Testis (tissue), 5 donors: ENCODE measurements around the gene C4orf51. TPM values are rescaled to one million over a fixed set of nuclear protein-coding genes. Genes with fewer than 3 reads are reported as not detected.
"Not testable (repeated sequence)": the region's sequence is repeated elsewhere in the genome, so short reads cannot be mapped to it uniquely, and the experiment has no call there.

Experiments
- DNase-seq: peaks from one replicate; pipeline ENCODE4 v3.0.0-alpha.2; 2019
- H3K27ac ChIP-seq, 2 donors: fragments of 200-600 bp; sonication (generic); one replicate each; pipeline ENCODE4 v1.5.1; 2019
- H3K27me3 ChIP-seq: fragments of 200-600 bp; sonication (generic); one replicate; pipeline ENCODE4 v1.5.1; 2019
- H3K36me3 ChIP-seq: fragments of 200-600 bp; sonication (generic); one replicate; pipeline ENCODE4 v1.5.1; 2017; ENCODE audit warnings: low read depth; ENCODE audit errors: missing control alignments
- H3K4me1 ChIP-seq: fragments of 200-600 bp; sonication (generic); one replicate; pipeline ENCODE4 v1.5.1; 2019
- H3K4me3 ChIP-seq, 2 donors: fragments of 200-600 bp; sonication (generic); one replicate each; pipeline ENCODE4 v1.5.1; 2017 to 2019
- H3K9me3 ChIP-seq: fragments of 200-600 bp; sonication (generic); one replicate; pipeline ENCODE4 v1.5.1; 2017
- POLR2A ChIP-seq: fragments of 450-650 bp; IDR thresholded peaks from one replicate; pipeline ENCODE4 v1.6.1; 2017; ENCODE audit warnings: antibody characterized with exemption, mild to moderate bottlenecking, moderate library complexity
- WGBS, 2 donors: methylation state at CpG; one replicate each; pipeline ENCODE4 v1.1.5; 2018; 5-methylcytosine and 5-hydroxymethylcytosine counted together
- intact Hi-C: fragments of 100-400 bp; cut with DNase I; formaldehyde crosslinking; loops from one replicate; pipeline ENCODE4 v1.15.1; 2023; ENCODE audit warnings: low total_unique reads
- long read RNA-seq, 2 donors: transcript quantifications; one replicate each; lab custom pipeline, GENCODE V29; 2026
- polyA plus RNA-seq: library from polyadenylated mRNA; stranded (reverse); fragments of 350-450 nt; fragmentation: Illumina TruSeq; extraction: RNeasy Lipid Tissue Mini Kit (QIAGEN cat#74804); gene quantifications from one replicate; pipeline ENCODE4 v1.2.3, GENCODE V29; 2014; ENCODE audit warnings: low read depth, low replicate concordance; ENCODE audit not compliant: insufficient read depth
- total RNA-seq, 2 donors: library from RNA; depleted of rRNA; stranded (reverse); fragments of >200 nt; gene quantifications; one replicate each; pipeline ENCODE4 v1.2.3, GENCODE V29; 2016
- TF ChIP-seq, protein P1 (sequence below), 3 experiments: fragments of 450-650 bp in 2 of 3; fragments of 200-600 bp in 1 of 3; sonication (generic) in 1 of 3; IDR thresholded peaks; one replicate each; pipeline ENCODE4 v1.5.1; 2016 to 2019; ENCODE audit warnings: antibody characterized with exemption in 3 of 3, mild to moderate bottlenecking in 2 of 3, moderate library complexity in 1 of 3

The C4orf51 gene
- 1 to 10 TPM in 1 of 2 donors, under 1 TPM in 1; 0.87 to 1.3 TPM for total RNA-seq
- 10.6 TPM for polyA plus RNA-seq
- long read RNA-seq, donor 1, partial matches to known transcripts, result 27 of 27 reads
- long read RNA-seq, donor 1, other reads (novel, unspliced or antisense), result 0 of 27 reads
- long read RNA-seq, donor 2, result 0 reads

DNA sequence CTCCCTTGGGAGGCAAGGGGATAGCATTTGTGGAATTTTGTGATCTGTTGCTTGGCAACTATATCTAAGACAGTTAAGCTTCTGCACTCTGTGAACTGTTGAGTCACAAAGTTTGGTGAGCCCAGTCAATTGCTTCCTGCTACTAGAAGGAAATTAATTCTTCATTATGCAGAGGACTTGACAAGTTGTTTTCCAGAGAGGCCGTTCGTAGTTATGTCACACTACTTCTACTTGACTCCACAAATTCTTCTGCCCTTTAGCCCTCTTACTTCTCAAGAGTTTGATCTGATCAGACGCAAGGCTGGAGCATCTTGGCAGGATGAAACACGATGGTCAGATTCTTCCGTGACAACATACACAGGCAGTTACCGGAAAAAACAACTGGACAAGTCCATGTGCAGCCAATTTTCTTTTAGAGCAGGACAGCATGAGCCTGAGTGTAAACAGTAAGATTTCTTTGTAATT is at the start of gene C4orf51:
Gene C4orf51 (plus strand): TSS at position 156 of the 465 bp plus-strand sequence. CDS start 58 bp downstream, at position 214.
- intact Hi-C loops, result no loop called here
- Histone ChIP-seq H3K9me3 (no peaks in the 10 kb centered on the region), H3K27me3 (no peaks in the 10 kb centered on the region), H3K27ac (no peak within 1 kb of the TSS), H3K4me3 (no peak within 1 kb of the TSS), H3K36me3 (no peaks in the 10 kb centered on the region), H3K4me1 (no peaks in the 10 kb centered on the region)
- DNase-seq, result no peak
- WGBS, 2 donors, result 59 to 64% methylated on average over 6 of the region's 6 CpGs
- TF ChIP-seq, protein P1, sequence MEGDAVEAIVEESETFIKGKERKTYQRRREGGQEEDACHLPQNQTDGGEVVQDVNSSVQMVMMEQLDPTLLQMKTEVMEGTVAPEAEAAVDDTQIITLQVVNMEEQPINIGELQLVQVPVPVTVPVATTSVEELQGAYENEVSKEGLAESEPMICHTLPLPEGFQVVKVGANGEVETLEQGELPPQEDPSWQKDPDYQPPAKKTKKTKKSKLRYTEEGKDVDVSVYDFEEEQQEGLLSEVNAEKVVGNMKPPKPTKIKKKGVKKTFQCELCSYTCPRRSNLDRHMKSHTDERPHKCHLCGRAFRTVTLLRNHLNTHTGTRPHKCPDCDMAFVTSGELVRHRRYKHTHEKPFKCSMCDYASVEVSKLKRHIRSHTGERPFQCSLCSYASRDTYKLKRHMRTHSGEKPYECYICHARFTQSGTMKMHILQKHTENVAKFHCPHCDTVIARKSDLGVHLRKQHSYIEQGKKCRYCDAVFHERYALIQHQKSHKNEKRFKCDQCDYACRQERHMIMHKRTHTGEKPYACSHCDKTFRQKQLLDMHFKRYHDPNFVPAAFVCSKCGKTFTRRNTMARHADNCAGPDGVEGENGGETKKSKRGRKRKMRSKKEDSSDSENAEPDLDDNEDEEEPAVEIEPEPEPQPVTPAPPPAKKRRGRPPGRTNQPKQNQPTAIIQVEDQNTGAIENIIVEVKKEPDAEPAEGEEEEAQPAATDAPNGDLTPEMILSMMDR (IDR thresholded peaks at IDR 0.05), result no peak
- TF ChIP-seq POLR2A, result no peak

DNA sequence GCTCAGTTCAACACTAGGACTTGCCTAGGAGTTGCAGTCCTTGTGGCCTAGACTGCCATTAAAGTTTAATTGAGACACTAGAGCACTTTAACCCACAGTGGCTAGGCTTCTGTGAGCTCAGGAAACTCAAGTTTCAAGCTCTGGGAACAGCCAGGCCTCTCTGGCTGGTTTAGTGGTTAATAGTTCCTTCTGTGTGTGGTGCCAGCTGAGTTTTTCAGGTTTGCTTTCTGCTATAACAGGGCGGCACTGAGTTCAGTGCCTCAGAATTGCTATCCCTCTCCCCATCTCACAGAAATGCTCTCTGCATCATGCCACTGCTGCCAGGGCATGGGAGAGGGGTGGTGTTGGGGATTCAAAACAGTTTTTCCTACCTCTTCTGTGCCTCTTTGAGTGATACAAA is 44.8 kb upstream of the C4orf51 start:
- Histone ChIP-seq H3K9me3 (no peaks in the 10 kb centered on the region), H3K36me3 (no peaks in the 10 kb centered on the region), H3K4me1 (no peaks in the 10 kb centered on the region), H3K27ac (no peak overlapping the region), H3K4me3 (no peak overlapping the region), H3K27me3 (no peaks in the 10 kb centered on the region)
- WGBS, 2 donors, result 78 to 100% methylated on average over 1 of the region's 1 CpG
- DNase-seq, result no peak
- intact Hi-C loops, result no loop called here
- TF ChIP-seq POLR2A, result no peak
- TF ChIP-seq, protein P1 (IDR thresholded peaks at IDR 0.05), result no peak

GRCh38 chr4:145635630-145636029 is 44.3 kb upstream of the C4orf51 start:
- Histone ChIP-seq H3K4me3 (no peak overlapping the region), H3K27me3 (no peaks in the 10 kb centered on the region), H3K9me3 (no peaks in the 10 kb centered on the region), H3K36me3 (no peaks in the 10 kb centered on the region), H3K4me1 (no peaks in the 10 kb centered on the region), H3K27ac (no peak overlapping the region)
- no peak for TF ChIP-seq POLR2A
- TF ChIP-seq, protein P1 (IDR thresholded peaks at IDR 0.05), result no peak
- DNase-seq, result no peak
- intact Hi-C loops, result no loop called here

- no peak overlapping the region for H3K4me3 ChIP-seq
- intact Hi-C loops, result no loop called here
- H3K36me3 ChIP-seq, result no peaks in the 10 kb centered on the region
- no peak overlapping the region for H3K27ac ChIP-seq
- TF ChIP-seq, protein P1 (IDR thresholded peaks at IDR 0.05), result no peak
- TF ChIP-seq POLR2A, result no peak
- no peaks in the 10 kb centered on the region for H3K4me1 ChIP-seq
- 84 to 91% methylated on average over 6 of the region's 6 CpGs for WGBS, 2 donors
- H3K9me3 ChIP-seq, result no peaks in the 10 kb centered on the region
- no peaks in the 10 kb centered on the region for H3K27me3 ChIP-seq
- no peak for DNase-seq
Measured at GRCh38 chr4:145639186-145639698, 40.7 kb upstream of the C4orf51 start.

GRCh38 chr4:145640236-145640635 is 39.7 kb upstream of the C4orf51 start:
- not testable (repeated sequence) for DNase-seq

More at GRCh38 chr4:145640236-145640635, 39.7 kb upstream of the C4orf51 start:
- H3K4me3 ChIP-seq, H3K36me3 ChIP-seq, H3K27ac ChIP-seq, H3K9me3 ChIP-seq, intact Hi-C loops, H3K4me1 ChIP-seq, H3K27me3 ChIP-seq: not testable (repeated sequence)
- 64 to 79% methylated on average over 2 of the region's 2 CpGs for WGBS, 2 donors
